NCI-H1436 (cell line): ENCODE results near the gene MFSD6L.
"Not testable (repeated sequence)": the region's sequence is repeated elsewhere in the genome, so short reads cannot be mapped to it uniquely, and the experiment has no call there.

Experiments
- DNase-seq: peaks from one replicate; lab custom pipeline; 2025; lab: John Stamatoyannopoulos, UW

Gene MFSD6L

GRCh38 chr17:8825802-8826201, 26.6 kb upstream of the MFSD6L start:
- no peak for DNase-seq

- no peak for DNase-seq
Observed at GRCh38 chr17:8823279-8823678, 24.1 kb upstream of the MFSD6L start.

GRCh38 chr17:8822401-8823035, 23.4 kb upstream of the MFSD6L start:
- no peak for DNase-seq

- DNase-seq = no peak
Observed at GRCh38 chr17:8821446-8822105, 22.4 kb upstream of the MFSD6L start.

- no peak for DNase-seq
Observed at GRCh38 chr17:8820311-8821010, 21.3 kb upstream of the MFSD6L start.

- DNase-seq = no peak
Observed at GRCh38 chr17:8818654-8819330, 19.6 kb upstream of the MFSD6L start.

- no peak for DNase-seq
Observed at GRCh38 chr17:8818047-8818446, 18.9 kb upstream of the MFSD6L start.

GRCh38 chr17:8806926-8807550, 7.9 kb upstream of the MFSD6L start:
- no peak for DNase-seq

- DNase-seq = no peak
Observed at GRCh38 chr17:8806253-8806925, 7.2 kb upstream of the MFSD6L start.

GRCh38 chr17:8805396-8805795, 6.2 kb upstream of the MFSD6L start:
- not testable (repeated sequence) for DNase-seq

GRCh38 chr17:8803531-8804420, 4.6 kb upstream of the MFSD6L start:
- DNase-seq = no peak

GRCh38 chr17:8801135-8801840, 2.1 kb upstream of the MFSD6L start:
- DNase-seq = no peak

GRCh38 chr17:8800656-8801055, 1.5 kb upstream of the MFSD6L start:
- no peak for DNase-seq

- no peak for DNase-seq
Observed at GRCh38 chr17:8799570-8800212, 526 bp upstream of the MFSD6L start.

- DNase-seq = no peak
Observed at GRCh38 chr17:8798176-8798845, 854 bp downstream of the MFSD6L start.

GRCh38 chr17:8797621-8798175, 1.5 kb downstream of the MFSD6L start:
- no peak for DNase-seq

- DNase-seq = no peak
Observed at GRCh38 chr17:8794636-8795035, 4.5 kb downstream of the MFSD6L start.

- DNase-seq = no peak
Observed at GRCh38 chr17:8793649-8794048, 5.5 kb downstream of the MFSD6L start.

- DNase-seq = no peak
Observed at GRCh38 chr17:8792646-8793045, 6.5 kb downstream of the MFSD6L start.
